ENCODE results near the gene BLOC1S6. TPM values are rescaled to one million over a fixed set of nuclear protein-coding genes. Genes with fewer than 3 reads are reported as not detected.

BLOC1S6 gene
- total RNA-seq, 1 donor from 2014 or later = 64.6 TPM

DNA sequence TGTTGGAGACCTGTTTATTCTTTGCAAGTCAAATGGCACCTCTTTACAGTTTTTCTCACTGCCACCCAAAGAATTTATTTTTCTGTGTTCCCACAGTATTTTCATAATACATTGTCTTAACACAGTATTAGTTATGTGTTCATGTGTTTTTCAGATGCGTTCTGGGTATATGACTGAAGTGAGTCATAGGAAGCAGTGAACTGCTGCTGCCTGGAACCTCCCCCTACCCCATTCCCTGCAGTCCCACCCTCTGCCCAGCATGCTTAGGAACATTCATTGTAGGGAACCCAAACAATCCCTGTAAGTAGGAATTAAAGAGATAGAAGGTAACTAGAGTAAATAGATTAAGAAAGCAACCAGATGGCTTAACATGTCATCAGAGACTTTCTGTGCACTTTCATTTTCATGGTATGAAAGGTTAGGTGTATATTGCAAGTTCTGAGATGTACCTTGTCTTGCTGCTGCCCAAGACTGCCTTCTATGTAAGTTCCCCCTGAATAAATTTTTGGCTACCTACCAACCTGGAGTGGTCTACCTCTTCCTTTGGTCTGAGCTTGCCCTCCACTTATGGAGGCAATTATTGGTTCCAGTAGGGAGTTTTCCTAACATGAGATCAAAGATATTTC is 25.7 kb downstream of the BLOC1S6 start:
- Histone ChIP-seq H3K9me3 (ENCODE audit: low read depth) (no peaks in the 10 kb centered on the region), H3K36me3 (no peaks in the 10 kb centered on the region), H3K79me2 (ENCODE audit: low read depth) (no peaks in the 10 kb centered on the region), H3K9ac (no peak overlapping the region), H3F3A (ENCODE audit: low read depth) (peaks cover 4% of the 10 kb centered on the region), H2AFZ (replicated peaks) (no peak overlapping the region), H3K27me3 (no peaks in the 10 kb centered on the region), H3K27ac (no peak overlapping the region), H4K20me1 (ENCODE audit: low read depth) (no peaks in the 10 kb centered on the region), H3K4me3 (no peak overlapping the region), H3K4me1 (no peaks in the 10 kb centered on the region), H3K4me2 (no peak overlapping the region)
- H3K36me3 Mint-ChIP-seq = peaks cover 2% of the 10 kb centered on the region
- H3K4me3 Mint-ChIP-seq = no peak overlapping the region
- no peaks in the 10 kb centered on the region for H3K9me3 Mint-ChIP-seq
- H3K27ac Mint-ChIP-seq = no peak overlapping the region
- H3K4me1 Mint-ChIP-seq = no peaks in the 10 kb centered on the region
- H3K27me3 Mint-ChIP-seq (ENCODE audit: insufficient read depth, low read depth) = no peaks in the 10 kb centered on the region
- TF ChIP-seq EZH2phosphoT487 (IDR thresholded peaks at IDR 0.05) (no peak), EZH2 (IDR thresholded peaks at IDR 0.05) (no peak)
- TF ChIP-seq, protein P1, sequence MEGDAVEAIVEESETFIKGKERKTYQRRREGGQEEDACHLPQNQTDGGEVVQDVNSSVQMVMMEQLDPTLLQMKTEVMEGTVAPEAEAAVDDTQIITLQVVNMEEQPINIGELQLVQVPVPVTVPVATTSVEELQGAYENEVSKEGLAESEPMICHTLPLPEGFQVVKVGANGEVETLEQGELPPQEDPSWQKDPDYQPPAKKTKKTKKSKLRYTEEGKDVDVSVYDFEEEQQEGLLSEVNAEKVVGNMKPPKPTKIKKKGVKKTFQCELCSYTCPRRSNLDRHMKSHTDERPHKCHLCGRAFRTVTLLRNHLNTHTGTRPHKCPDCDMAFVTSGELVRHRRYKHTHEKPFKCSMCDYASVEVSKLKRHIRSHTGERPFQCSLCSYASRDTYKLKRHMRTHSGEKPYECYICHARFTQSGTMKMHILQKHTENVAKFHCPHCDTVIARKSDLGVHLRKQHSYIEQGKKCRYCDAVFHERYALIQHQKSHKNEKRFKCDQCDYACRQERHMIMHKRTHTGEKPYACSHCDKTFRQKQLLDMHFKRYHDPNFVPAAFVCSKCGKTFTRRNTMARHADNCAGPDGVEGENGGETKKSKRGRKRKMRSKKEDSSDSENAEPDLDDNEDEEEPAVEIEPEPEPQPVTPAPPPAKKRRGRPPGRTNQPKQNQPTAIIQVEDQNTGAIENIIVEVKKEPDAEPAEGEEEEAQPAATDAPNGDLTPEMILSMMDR (IDR thresholded peaks at IDR 0.05) = no peak
- no peak for DNase-seq (ENCODE audit: low spot score)

- H3K79me2 ChIP-seq (ENCODE audit: low read depth) = no peaks in the 10 kb centered on the region
- no peak overlapping the region for H3K27ac ChIP-seq
- DNase-seq (ENCODE audit: low spot score) = no peak
- peaks cover 5% of the 10 kb centered on the region for H3F3A ChIP-seq (ENCODE audit: low read depth)
- TF ChIP-seq, protein P1 (IDR thresholded peaks at IDR 0.05) = no peak
- TF ChIP-seq EZH2phosphoT487 (IDR thresholded peaks at IDR 0.05) = no peak
- TF ChIP-seq EZH2 (IDR thresholded peaks at IDR 0.05) = no peak
- H3K9ac ChIP-seq = no peak overlapping the region
- H3K4me3 ChIP-seq = no peak overlapping the region
- Mint-ChIP-seq H3K36me3 (no peaks in the 10 kb centered on the region), H3K4me1 (peaks cover 4% of the 10 kb centered on the region), H3K27ac (no peak overlapping the region), H3K27me3 (ENCODE audit: insufficient read depth, low read depth) (no peaks in the 10 kb centered on the region), H3K4me3 (no peak overlapping the region), H3K9me3 (no peaks in the 10 kb centered on the region)
- no peaks in the 10 kb centered on the region for H3K27me3 ChIP-seq
- H3K36me3 ChIP-seq = no peaks in the 10 kb centered on the region
- no peaks in the 10 kb centered on the region for H4K20me1 ChIP-seq (ENCODE audit: low read depth)
- H2AFZ ChIP-seq (replicated peaks) = no peak overlapping the region
- peaks cover 4% of the 10 kb centered on the region for H3K4me1 ChIP-seq
- H3K9me3 ChIP-seq (ENCODE audit: low read depth) = no peaks in the 10 kb centered on the region
- H3K4me2 ChIP-seq = no peak overlapping the region
These were observed 29.7 kb downstream of the BLOC1S6 start for GRCh38 chr15:45616901-45617323.

DNA sequence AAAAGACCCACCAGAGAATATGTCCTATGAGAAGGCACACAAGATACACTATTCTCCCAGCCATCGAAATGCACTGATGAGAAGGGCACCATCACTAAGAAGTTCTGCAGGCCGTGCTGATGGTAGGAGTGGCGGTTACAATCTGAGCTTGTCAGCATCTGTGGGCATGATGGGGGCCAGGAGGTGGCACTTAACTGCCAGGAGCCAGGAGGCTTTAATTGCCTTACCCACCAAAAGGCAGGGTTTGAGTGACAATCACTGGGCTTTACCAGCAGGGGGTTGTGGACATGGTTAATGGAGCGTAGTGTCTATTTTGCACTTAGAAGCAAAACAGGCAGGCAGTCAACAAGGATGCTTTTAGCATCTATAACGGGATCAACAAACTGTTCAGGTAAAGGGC is 31.6 kb downstream of the BLOC1S6 start:
- peak; percentile 51 for DNase-seq (ENCODE audit: low spot score)
- Histone ChIP-seq H3K4me2 (no peak overlapping the region), H3K79me2 (ENCODE audit: low read depth) (no peaks in the 10 kb centered on the region), H2AFZ (replicated peaks) (no peak overlapping the region), H4K20me1 (ENCODE audit: low read depth) (no peaks in the 10 kb centered on the region), H3K9me3 (ENCODE audit: low read depth) (no peaks in the 10 kb centered on the region), H3K4me3 (no peak overlapping the region), H3K4me1 (peaks cover 4% of the 10 kb centered on the region), H3K27me3 (no peaks in the 10 kb centered on the region), H3K27ac (no peak overlapping the region), H3K9ac (no peak overlapping the region), H3F3A (ENCODE audit: low read depth) (peaks cover 5% of the 10 kb centered on the region), H3K36me3 (no peaks in the 10 kb centered on the region)
- H3K27ac Mint-ChIP-seq = no peak overlapping the region
- H3K27me3 Mint-ChIP-seq (ENCODE audit: insufficient read depth, low read depth) = no peaks in the 10 kb centered on the region
- H3K36me3 Mint-ChIP-seq = no peaks in the 10 kb centered on the region
- H3K4me1 Mint-ChIP-seq = peaks cover 4% of the 10 kb centered on the region
- peaks cover 3% of the 10 kb centered on the region for H3K9me3 Mint-ChIP-seq
- TF ChIP-seq, protein P1 (IDR thresholded peaks at IDR 0.05) = no peak
- peak; percentile 37 for TF ChIP-seq EZH2phosphoT487 (IDR thresholded peaks at IDR 0.05)
- no peak overlapping the region for H3K4me3 Mint-ChIP-seq

Measured in neural progenitor cell (in vitro differentiated cells).